ENCODE data around the gene KCNA5.

KCNA5 gene

GRCh38 chr12:5015711-5016492 is 27.8 kb upstream of the KCNA5 start:
- Histone ChIP-seq H4K91ac (ENCODE audit: low read depth, low read length, poor library complexity) (no peak overlapping the region), H3K79me1 (ENCODE audit: low read depth, low read length) (no peaks in the 10 kb centered on the region), H3K9me3 (replicated peaks in 1 of 2; ENCODE audit: control insufficient read depth in 2 of 2, insufficient read depth in 1 of 2, low read depth in 1 of 2, low read length in 2 of 2) (no peaks in the 10 kb centered on the region), H3K4me2 (ENCODE audit: insufficient read depth, low read length, poor library complexity, severe bottlenecking) (no peak overlapping the region), H4K8ac (ENCODE audit: low read depth, low read length) (no peak overlapping the region), H2AFZ (ENCODE audit: low read length) (no peak overlapping the region), H3K14ac (ENCODE audit: low read length) (no peak overlapping the region), H3K27ac (replicated peaks; ENCODE audit: low read length) (no peak overlapping the region), H3K4me3 (ENCODE audit: low read length in 2 of 2) (no peak overlapping the region), H3K36me3 (replicated peaks in 1 of 2; ENCODE audit: control insufficient read depth in 2 of 2, insufficient read depth in 2 of 2, low read length in 2 of 2) (no peaks in the 10 kb centered on the region), H2BK5ac (ENCODE audit: low read length) (no peak overlapping the region), H2BK15ac (ENCODE audit: low read length) (no peak overlapping the region), H2AK5ac (ENCODE audit: low read depth, low read length) (no peak overlapping the region), H3K9ac (ENCODE audit: low read depth, low read length, poor library complexity) (no peak overlapping the region), H3K4ac (ENCODE audit: low read length) (no peak overlapping the region), H3K23ac (ENCODE audit: low read depth, low read length, poor library complexity) (no peak overlapping the region), H3K18ac (ENCODE audit: low read length) (no peak overlapping the region), H3K27me3 (ENCODE audit: control insufficient read depth in 3 of 3, insufficient read depth in 3 of 3, low read depth in 1 of 3, low read length in 3 of 3) (peaks cover 0 to 6% (median 0%) of the 10 kb centered on the region in 3 experiments), H2BK120ac (ENCODE audit: low read depth, low read length) (no peak overlapping the region), H3K4me1 (ENCODE audit: control insufficient read depth in 2 of 2, insufficient read depth in 1 of 2, low read depth in 1 of 2, low read length in 2 of 2) (peaks cover 0 to 5% of the 10 kb centered on the region in 2 donors), H2BK12ac (ENCODE audit: low read length) (no peak overlapping the region)
- no CpG with 5 or more reads among the region's 12 CpGs for WGBS, 2 donors (ENCODE audit: extremely low coverage in 2 of 2, insufficient read length in 2 of 2, insufficient replicate concordance in 1 of 2)
- no peak for DNase-seq (ENCODE audit: low spot score)

- no peaks in the 10 kb centered on the region for H3K36me3 ChIP-seq (replicated peaks in 1 of 2; ENCODE audit: control insufficient read depth in 2 of 2, insufficient read depth in 2 of 2, low read length in 2 of 2)
- H3K4me2 ChIP-seq (ENCODE audit: insufficient read depth, low read length, poor library complexity, severe bottlenecking), result no peak overlapping the region
- peaks cover 0 to 6% (median 0%) of the 10 kb centered on the region in 3 experiments for H3K27me3 ChIP-seq (ENCODE audit: control insufficient read depth in 3 of 3, insufficient read depth in 3 of 3, low read depth in 1 of 3, low read length in 3 of 3)
- H2BK120ac ChIP-seq (ENCODE audit: low read depth, low read length), result no peak overlapping the region
- DNase-seq (ENCODE audit: low spot score), result no peak
- H2AFZ ChIP-seq (ENCODE audit: low read length), result no peak overlapping the region
- no peak overlapping the region for H2BK15ac ChIP-seq (ENCODE audit: low read length)
- H3K9me3 ChIP-seq (replicated peaks in 1 of 2; ENCODE audit: control insufficient read depth in 2 of 2, insufficient read depth in 1 of 2, low read depth in 1 of 2, low read length in 2 of 2), result no peaks in the 10 kb centered on the region
- no CpG with 5 or more reads among the region's 5 CpGs for WGBS, 2 donors (ENCODE audit: extremely low coverage in 2 of 2, insufficient read length in 2 of 2, insufficient replicate concordance in 1 of 2)
- H3K4me1 ChIP-seq (ENCODE audit: control insufficient read depth in 2 of 2, insufficient read depth in 1 of 2, low read depth in 1 of 2, low read length in 2 of 2), result peaks cover 0 to 5% of the 10 kb centered on the region in 2 donors
- H3K27ac ChIP-seq (replicated peaks; ENCODE audit: low read length), result no peak overlapping the region
- no peak overlapping the region for H4K8ac ChIP-seq (ENCODE audit: low read depth, low read length)
- no peaks in the 10 kb centered on the region for H3K79me1 ChIP-seq (ENCODE audit: low read depth, low read length)
- no peak overlapping the region for H4K91ac ChIP-seq (ENCODE audit: low read depth, low read length, poor library complexity)
- H2BK5ac ChIP-seq (ENCODE audit: low read length), result no peak overlapping the region
- H3K18ac ChIP-seq (ENCODE audit: low read length), result no peak overlapping the region
- no peak overlapping the region for H3K4me3 ChIP-seq (ENCODE audit: low read length in 2 of 2)
- no peak overlapping the region for H2BK12ac ChIP-seq (ENCODE audit: low read length)
- no peak overlapping the region for H3K9ac ChIP-seq (ENCODE audit: low read depth, low read length, poor library complexity)
- no peak overlapping the region for H3K14ac ChIP-seq (ENCODE audit: low read length)
- no peak overlapping the region for H3K23ac ChIP-seq (ENCODE audit: low read depth, low read length, poor library complexity)
- H2AK5ac ChIP-seq (ENCODE audit: low read depth, low read length), result no peak overlapping the region
- no peak overlapping the region for H3K4ac ChIP-seq (ENCODE audit: low read length)
Observed at GRCh38 chr12:5016526-5016925, 27.2 kb upstream of the KCNA5 start.

GRCh38 chr12:5017638-5018348 is 25.9 kb upstream of the KCNA5 start:
- peak overlapping the region; percentile 45 for H3K18ac ChIP-seq (ENCODE audit: low read length)
- no peak overlapping the region for H2BK120ac ChIP-seq (ENCODE audit: low read depth, low read length)
- no peak overlapping the region for H3K27ac ChIP-seq (replicated peaks; ENCODE audit: low read length)
- H3K9me3 ChIP-seq (replicated peaks in 1 of 2; ENCODE audit: control insufficient read depth in 2 of 2, insufficient read depth in 1 of 2, low read depth in 1 of 2, low read length in 2 of 2), result no peaks in the 10 kb centered on the region
- peak overlapping the region; percentile 52 for H4K8ac ChIP-seq (ENCODE audit: low read depth, low read length)
- H3K79me1 ChIP-seq (ENCODE audit: low read depth, low read length), result no peaks in the 10 kb centered on the region
- peak overlapping the region; percentile 13 for H2AK5ac ChIP-seq (ENCODE audit: low read depth, low read length)
- H3K9ac ChIP-seq (ENCODE audit: low read depth, low read length, poor library complexity), result no peak overlapping the region
- no peak overlapping the region for H3K4me3 ChIP-seq (ENCODE audit: low read length in 2 of 2)
- no peak overlapping the region for H3K4ac ChIP-seq (ENCODE audit: low read length)
- H3K4me2 ChIP-seq (ENCODE audit: insufficient read depth, low read length, poor library complexity, severe bottlenecking), result no peak overlapping the region
- H3K36me3 ChIP-seq (replicated peaks in 1 of 2; ENCODE audit: control insufficient read depth in 2 of 2, insufficient read depth in 2 of 2, low read length in 2 of 2), result no peaks in the 10 kb centered on the region
- H2BK12ac ChIP-seq (ENCODE audit: low read length), result no peak overlapping the region
- peak overlapping the region; percentile 3 for H3K14ac ChIP-seq (ENCODE audit: low read length)
- peaks cover 0 to 5% of the 10 kb centered on the region in 2 donors for H3K4me1 ChIP-seq (ENCODE audit: control insufficient read depth in 2 of 2, insufficient read depth in 1 of 2, low read depth in 1 of 2, low read length in 2 of 2)
- H4K91ac ChIP-seq (ENCODE audit: low read depth, low read length, poor library complexity), result no peak overlapping the region
- no peak overlapping the region for H2BK15ac ChIP-seq (ENCODE audit: low read length)
- DNase-seq (ENCODE audit: low spot score), result no peak
- H2AFZ ChIP-seq (ENCODE audit: low read length), result no peak overlapping the region
- no peak overlapping the region for H3K23ac ChIP-seq (ENCODE audit: low read depth, low read length, poor library complexity)
- no peak overlapping the region for H2BK5ac ChIP-seq (ENCODE audit: low read length)
- no CpG with 5 or more reads among the region's 24 CpGs for WGBS, 2 donors (ENCODE audit: extremely low coverage in 2 of 2, insufficient read length in 2 of 2, insufficient replicate concordance in 1 of 2)
- H3K27me3 ChIP-seq (ENCODE audit: control insufficient read depth in 3 of 3, insufficient read depth in 3 of 3, low read depth in 1 of 3, low read length in 3 of 3), result peaks cover 0 to 6% (median 0%) of the 10 kb centered on the region in 3 experiments

GRCh38 chr12:5018677-5019076 is 25.0 kb upstream of the KCNA5 start:
- H3K23ac ChIP-seq (ENCODE audit: low read depth, low read length, poor library complexity), result no peak overlapping the region
- H3K4me1 ChIP-seq (ENCODE audit: control insufficient read depth in 2 of 2, insufficient read depth in 1 of 2, low read depth in 1 of 2, low read length in 2 of 2), result peaks cover 0 to 5% of the 10 kb centered on the region in 2 donors
- peaks cover 0 to 6% (median 0%) of the 10 kb centered on the region in 3 experiments for H3K27me3 ChIP-seq (ENCODE audit: control insufficient read depth in 3 of 3, insufficient read depth in 3 of 3, low read depth in 1 of 3, low read length in 3 of 3)
- no peak overlapping the region for H2BK15ac ChIP-seq (ENCODE audit: low read length)
- no peak overlapping the region for H2BK12ac ChIP-seq (ENCODE audit: low read length)
- WGBS, 2 donors (ENCODE audit: extremely low coverage in 2 of 2, insufficient read length in 2 of 2, insufficient replicate concordance in 1 of 2), result no CpG with 5 or more reads among the region's 3 CpGs
- H3K36me3 ChIP-seq (replicated peaks in 1 of 2; ENCODE audit: control insufficient read depth in 2 of 2, insufficient read depth in 2 of 2, low read length in 2 of 2), result no peaks in the 10 kb centered on the region
- H3K27ac ChIP-seq (replicated peaks; ENCODE audit: low read length), result no peak overlapping the region
- H2AFZ ChIP-seq (ENCODE audit: low read length), result no peak overlapping the region
- H3K4me3 ChIP-seq (ENCODE audit: low read length in 2 of 2), result no peak overlapping the region
- no peak overlapping the region for H2AK5ac ChIP-seq (ENCODE audit: low read depth, low read length)
- H3K18ac ChIP-seq (ENCODE audit: low read length), result no peak overlapping the region
- H3K14ac ChIP-seq (ENCODE audit: low read length), result no peak overlapping the region
- H3K9me3 ChIP-seq (replicated peaks in 1 of 2; ENCODE audit: control insufficient read depth in 2 of 2, insufficient read depth in 1 of 2, low read depth in 1 of 2, low read length in 2 of 2), result no peaks in the 10 kb centered on the region
- no peak for DNase-seq (ENCODE audit: low spot score)
- no peak overlapping the region for H3K9ac ChIP-seq (ENCODE audit: low read depth, low read length, poor library complexity)
- no peak overlapping the region for H2BK5ac ChIP-seq (ENCODE audit: low read length)
- no peak overlapping the region for H3K4ac ChIP-seq (ENCODE audit: low read length)
- no peak overlapping the region for H4K91ac ChIP-seq (ENCODE audit: low read depth, low read length, poor library complexity)
- no peak overlapping the region for H4K8ac ChIP-seq (ENCODE audit: low read depth, low read length)
- no peak overlapping the region for H2BK120ac ChIP-seq (ENCODE audit: low read depth, low read length)
- no peaks in the 10 kb centered on the region for H3K79me1 ChIP-seq (ENCODE audit: low read depth, low read length)
- H3K4me2 ChIP-seq (ENCODE audit: insufficient read depth, low read length, poor library complexity, severe bottlenecking), result no peak overlapping the region
